Activated T-cell treated with anti-CD3 and anti-CD28 coated beads for 4 hours (primary cell): ENCODE measurements around the gene NCKAP5.

ENCODE experiments used
- DNase-seq: peaks from one replicate; pipeline ENCODE4 v3.0.0-alpha.2; 2020

The NCKAP5 gene

DNA sequence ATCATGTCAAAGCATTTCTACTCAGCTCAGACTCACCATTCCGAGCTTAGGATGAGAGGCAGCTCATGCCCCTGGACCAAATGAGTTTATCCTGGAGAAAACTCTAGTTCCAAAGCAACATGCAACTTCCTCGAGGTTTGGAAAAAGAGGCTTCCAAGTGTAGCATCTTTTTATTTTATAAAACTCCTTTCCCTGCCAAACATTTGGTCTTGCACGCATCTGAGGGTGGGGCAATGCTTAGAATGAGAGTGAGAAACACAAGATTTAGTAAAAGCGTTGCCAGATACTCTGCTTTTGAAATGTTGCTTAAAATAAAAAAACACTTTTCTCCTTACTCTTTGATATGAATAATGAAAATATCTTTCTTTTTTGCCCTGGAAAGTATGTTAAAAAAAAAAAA is 151.5 kb downstream of the NCKAP5 start:
- no peak for DNase-seq

- no peak for DNase-seq
Measured at GRCh38 chr2:133416146-133416545, 152.1 kb downstream of the NCKAP5 start.

DNA sequence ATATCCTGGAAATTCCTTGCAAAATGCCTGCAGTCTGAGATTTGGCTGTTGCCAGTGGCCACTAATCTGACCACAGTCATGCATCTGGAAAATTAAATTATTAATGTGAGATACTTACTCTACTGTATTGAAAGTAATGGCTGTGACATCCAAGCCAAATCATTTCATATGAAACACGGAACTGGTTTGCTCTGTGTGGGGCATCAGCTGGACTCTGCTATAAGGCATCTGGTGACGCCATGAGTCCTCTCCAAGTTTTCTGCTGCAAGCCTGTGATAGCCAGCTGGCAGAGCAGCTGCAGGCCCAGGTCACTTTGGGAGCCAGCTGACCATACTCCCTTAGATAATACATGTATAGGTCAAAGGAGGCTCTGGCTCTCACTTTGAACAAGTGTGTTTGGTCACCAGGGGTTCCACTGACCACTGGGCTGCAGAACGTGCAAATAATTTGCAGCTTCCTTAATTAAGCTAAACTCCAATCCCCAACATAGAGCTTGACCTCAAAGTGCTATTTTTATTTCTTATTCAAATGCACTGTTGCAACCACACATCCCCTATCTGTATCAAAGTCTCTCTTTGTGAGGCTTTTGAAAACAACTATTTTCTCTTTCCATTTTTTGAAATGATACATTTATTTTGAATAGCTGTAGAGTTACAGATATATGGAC is 152.9 kb downstream of the NCKAP5 start:
- no peak for DNase-seq

GRCh38 chr2:133414486-133415209 is 153.6 kb downstream of the NCKAP5 start:
- DNase-seq, result no peak

DNA sequence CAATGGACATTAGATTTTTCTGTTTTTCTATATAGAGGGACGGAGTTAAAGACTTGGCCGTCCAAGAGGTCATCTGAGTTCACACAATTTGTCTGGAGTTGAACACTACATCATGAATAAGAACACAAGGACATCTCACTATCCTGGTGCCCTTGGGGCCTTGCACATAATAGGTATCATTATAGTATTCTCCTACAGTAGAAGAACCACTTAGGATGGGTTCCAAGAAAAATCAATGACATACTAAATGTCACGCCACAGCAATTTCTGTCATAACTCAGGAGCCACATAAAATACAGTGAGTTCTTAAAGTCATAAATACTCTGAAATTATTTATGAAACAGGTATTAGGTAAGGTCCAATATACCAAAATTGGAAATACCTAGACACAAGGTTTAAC is 154.4 kb downstream of the NCKAP5 start:
- no peak for DNase-seq

- no peak for DNase-seq
Measured at GRCh38 chr2:133412694-133413093, 155.6 kb downstream of the NCKAP5 start.

DNA sequence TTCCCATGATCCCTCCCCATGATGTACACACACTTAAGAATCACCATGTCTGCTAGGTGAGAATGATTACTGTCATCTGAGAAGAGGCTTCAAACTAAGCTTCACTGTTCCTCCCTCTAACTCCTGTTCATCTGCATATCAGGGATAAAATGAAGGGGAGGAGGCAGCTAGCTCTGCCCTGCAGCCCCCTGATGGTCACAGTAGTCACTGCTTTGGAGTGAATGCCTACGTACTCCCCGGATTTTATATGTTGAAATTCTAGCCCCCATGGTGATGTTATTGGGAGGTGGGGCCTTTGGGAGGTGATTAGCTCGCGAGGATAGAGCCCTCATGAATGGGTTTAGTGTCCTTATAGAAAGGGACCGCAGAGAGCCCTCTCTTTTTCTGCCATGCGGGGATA is 156.4 kb downstream of the NCKAP5 start:
- no peak for DNase-seq

DNA sequence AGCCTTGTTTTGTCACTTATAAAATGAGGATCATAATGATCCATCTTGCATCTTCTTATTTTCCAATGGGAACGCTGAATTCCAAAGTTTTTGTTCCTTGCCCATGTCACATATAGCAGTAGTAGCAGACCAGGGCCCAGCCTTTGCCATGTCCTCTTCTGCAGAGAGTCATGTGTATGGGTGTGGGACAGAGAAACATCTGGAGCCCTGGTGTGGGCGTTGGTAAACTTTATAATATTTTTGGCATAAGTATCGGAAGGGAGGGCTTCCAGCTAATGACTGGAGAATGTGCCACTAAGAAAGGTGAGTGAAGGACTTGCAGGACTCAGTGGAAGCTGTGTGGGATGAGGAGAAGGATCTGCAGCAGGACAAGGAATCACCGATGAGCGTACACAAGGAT is 157.2 kb downstream of the NCKAP5 start:
- no peak for DNase-seq

- DNase-seq, result no peak
Measured at GRCh38 chr2:133409581-133410285, 158.5 kb downstream of the NCKAP5 start.

- DNase-seq, result no peak
Measured at GRCh38 chr2:133408671-133409070, 159.6 kb downstream of the NCKAP5 start.

GRCh38 chr2:133407341-133407740 is 160.9 kb downstream of the NCKAP5 start:
- DNase-seq, result no peak

DNA sequence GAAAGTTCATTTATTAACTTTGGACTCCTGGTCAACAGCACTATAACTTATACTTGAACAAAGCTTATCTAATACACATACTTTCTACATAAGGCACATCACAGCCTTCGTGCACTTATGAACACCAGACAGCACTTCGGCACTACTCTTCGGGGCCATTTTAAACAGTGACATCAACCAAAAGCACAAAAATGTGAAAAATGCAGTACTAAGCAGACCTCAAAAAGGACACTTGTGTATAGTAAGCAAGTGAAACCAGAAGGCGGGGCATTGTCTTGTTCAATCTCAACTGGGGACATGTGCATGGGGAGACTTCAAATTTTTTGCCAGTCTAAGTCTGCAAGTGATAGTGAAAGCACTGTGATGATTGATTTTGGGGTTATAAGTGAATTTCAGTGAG is 163.0 kb downstream of the NCKAP5 start:
- no peak for DNase-seq

- no peak for DNase-seq
Measured at GRCh38 chr2:133400411-133400810, 167.9 kb downstream of the NCKAP5 start.

GRCh38 chr2:133393895-133394294 is 174.4 kb downstream of the NCKAP5 start:
- no peak for DNase-seq

- DNase-seq, result no peak
Measured at GRCh38 chr2:133390156-133390555, 178.1 kb downstream of the NCKAP5 start.

DNA sequence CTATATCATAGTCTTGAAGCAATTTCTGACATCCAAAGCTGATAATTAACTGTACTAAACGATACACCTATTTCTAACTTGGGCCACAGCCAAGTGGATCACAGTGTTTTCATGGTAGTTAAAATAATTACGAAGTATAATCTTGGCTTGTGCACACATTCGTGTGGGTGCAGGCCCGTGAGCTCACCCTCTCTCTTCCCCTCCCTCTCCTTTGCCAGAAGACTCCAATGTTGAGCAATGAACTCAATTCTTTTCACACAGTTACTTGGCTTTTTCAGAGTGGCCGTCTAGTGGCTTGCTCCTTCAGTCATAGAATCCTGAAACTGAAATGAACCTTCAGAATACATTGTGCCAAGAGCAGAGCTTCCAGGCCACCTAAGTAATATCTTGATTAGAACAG is 178.7 kb downstream of the NCKAP5 start:
- DNase-seq, result no peak

DNA sequence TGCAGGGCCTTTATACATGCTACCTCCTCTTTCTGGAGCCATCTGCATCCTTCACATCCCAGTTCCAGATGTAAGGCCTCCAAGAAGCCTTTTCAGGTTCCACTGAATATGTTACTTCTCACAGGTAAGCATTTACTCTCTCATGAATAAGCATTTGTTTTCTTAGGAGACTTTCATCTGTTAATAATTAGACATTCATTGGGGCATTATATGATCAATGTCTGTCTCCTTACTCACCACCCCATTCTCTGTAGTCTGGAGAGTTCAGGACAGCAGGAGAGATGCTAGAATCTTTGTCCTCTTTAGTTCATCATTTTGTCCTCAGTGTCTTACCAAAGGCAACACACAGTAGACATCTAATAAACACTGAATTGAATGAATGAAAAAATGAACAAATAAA is 185.7 kb downstream of the NCKAP5 start:
- no peak for DNase-seq

GRCh38 chr2:133380991-133381390 is 187.3 kb downstream of the NCKAP5 start:
- no peak for DNase-seq

- DNase-seq, result no peak
Measured at GRCh38 chr2:133378928-133379549, 189.2 kb downstream of the NCKAP5 start.

- no peak for DNase-seq
Measured at GRCh38 chr2:133378386-133378785, 189.9 kb downstream of the NCKAP5 start.

DNA sequence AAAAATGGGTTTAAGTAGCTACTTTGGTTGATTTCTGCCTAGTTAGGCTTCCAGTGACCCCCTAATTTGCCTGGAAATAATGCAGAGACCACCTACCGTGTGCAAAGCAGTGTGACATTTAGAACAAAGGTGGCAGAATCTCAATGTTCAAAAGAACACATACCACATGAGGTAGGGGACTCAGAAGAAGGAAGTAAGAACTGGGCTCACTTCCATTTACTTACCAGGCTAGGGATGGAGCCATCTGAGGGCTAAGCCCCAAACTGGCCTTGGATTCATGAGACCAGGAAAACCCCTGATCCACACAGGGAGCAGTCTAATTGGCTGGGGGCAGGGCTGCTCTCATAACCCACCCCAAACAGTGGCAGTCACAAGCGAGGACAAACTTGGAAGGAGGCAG is 190.7 kb downstream of the NCKAP5 start:
- DNase-seq, result no peak

DNA sequence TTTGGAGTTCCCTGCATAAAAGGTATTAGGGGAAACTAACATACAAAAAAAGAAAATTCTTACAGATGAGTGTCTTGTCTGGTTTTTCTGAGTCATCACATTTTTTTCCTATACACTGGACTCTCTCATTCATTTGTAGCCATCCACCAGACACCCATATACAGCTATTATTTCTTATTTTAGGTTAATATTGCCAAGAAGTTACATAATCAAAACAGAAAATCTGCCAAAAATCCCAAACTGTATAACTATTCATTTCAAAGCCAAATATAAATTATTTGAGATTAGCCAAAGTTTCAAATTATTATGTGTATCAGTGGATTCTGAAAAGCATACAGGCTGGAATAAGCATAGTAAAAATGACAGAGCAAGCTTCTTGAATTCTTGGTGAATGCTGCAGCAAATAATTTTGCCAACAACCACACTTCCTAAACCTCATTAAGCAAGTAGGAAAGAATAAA is 191.2 kb downstream of the NCKAP5 start:
- no peak for DNase-seq

DNA sequence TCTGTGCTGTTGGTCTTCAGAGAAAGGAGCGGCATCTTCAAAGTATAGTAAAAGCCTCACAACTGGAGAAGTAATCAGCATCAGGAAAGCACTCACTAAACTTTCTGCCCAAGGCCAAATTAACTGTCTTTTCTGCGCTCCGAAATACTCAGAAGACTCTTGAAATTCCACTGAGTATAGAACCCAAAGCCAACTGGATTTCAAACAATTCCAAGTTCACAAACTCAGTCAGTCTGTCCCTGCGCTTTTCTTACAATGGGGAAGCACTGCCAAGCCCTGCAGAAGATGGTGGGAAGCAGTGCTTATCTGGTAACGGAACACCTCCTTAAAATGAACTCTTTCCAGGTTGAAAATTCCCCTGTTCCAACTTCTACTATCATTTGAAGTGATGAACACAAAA is 193.5 kb downstream of the NCKAP5 start:
- no peak for DNase-seq

GRCh38 chr2:133371286-133371685 is 197.0 kb downstream of the NCKAP5 start:
- DNase-seq, result no peak
